ENCODE data around the gene CARNS1. TPM values are rescaled to one million over a fixed set of nuclear protein-coding genes. Genes with fewer than 3 reads are reported as not detected.

The CARNS1 gene
- polyA plus RNA-seq, 1 donor from 2014 or later: not detected

DNA sequence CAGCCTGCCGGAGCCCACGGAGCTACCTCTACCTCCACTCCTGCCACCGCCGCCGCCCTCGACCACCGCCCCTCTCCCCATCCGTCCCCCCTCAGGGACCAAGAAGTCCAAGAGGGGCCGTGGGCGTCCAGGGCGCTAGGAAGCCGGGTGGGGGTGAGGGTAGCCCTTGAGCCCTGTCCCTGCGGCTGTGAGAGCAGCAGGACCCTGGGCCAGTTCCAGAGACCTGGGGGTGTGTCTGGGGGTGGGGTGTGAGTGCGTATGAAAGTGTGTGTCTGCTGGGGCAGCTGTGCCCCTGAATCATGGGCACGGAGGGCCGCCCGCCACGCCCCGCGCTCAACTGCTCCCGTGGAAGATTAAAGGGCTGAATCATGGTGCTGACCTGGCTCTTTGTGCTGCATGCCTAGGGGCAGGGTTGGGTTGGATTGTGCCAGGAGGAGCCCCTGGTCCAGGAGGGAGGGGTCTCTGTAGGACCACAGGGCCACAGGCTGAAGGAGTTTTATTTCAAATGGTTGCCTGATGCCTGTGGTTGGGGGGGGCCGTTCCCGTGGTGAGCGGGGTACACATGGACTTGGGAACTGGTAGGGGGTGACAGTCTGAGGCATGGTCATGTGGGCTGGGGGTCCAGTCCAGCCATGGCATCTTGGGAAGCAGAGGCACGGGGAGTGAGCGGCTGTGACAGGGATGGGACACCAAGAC is 19.7 kb downstream of the CARNS1 start:
- Histone ChIP-seq H3K9me3 (ENCODE audit: low read length) (no peaks in the 10 kb centered on the region), H4K20me1 (ENCODE audit: insufficient read depth) (no peaks in the 10 kb centered on the region), H2AFZ (ENCODE audit: low read depth, low read length) (no peak overlapping the region), H3K4me3 (ENCODE audit: low read length) (no peak overlapping the region), H3K79me2 (replicated peaks; ENCODE audit: insufficient read depth, low read length) (no peaks in the 10 kb centered on the region), H3K27ac (ENCODE audit: low read length) (no peak overlapping the region), H3K36me3 (ENCODE audit: insufficient read depth, low read length) (no peaks in the 10 kb centered on the region), H3F3A (ENCODE audit: insufficient read depth, low read length, poor library complexity, severe bottlenecking) (no peaks in the 10 kb centered on the region), H3K9ac (ENCODE audit: low read length) (no peak overlapping the region), H3K9me2 (ENCODE audit: insufficient read depth, low read length) (no peaks in the 10 kb centered on the region), H3K4me2 (ENCODE audit: low read length) (no peak overlapping the region), H3K27me3 (ENCODE audit: insufficient read depth, low read depth, low read length) (no peaks in the 10 kb centered on the region)
- TF ChIP-seq RAD21 (conservative IDR thresholded peaks at IDR 0.05) (no peak), MXI1 (conservative IDR thresholded peaks at IDR 0.05; ENCODE audit: poor library complexity, severe bottlenecking) (no peak), SMC3 (conservative IDR thresholded peaks at IDR 0.05; ENCODE audit: poor library complexity) (no peak), REST (IDR thresholded peaks at IDR 0.05; ENCODE audit: borderline replicate concordance) (no peak), TAF1 (IDR thresholded peaks at IDR 0.05; ENCODE audit: low read depth) (no peak)
- TF ChIP-seq, protein P1, sequence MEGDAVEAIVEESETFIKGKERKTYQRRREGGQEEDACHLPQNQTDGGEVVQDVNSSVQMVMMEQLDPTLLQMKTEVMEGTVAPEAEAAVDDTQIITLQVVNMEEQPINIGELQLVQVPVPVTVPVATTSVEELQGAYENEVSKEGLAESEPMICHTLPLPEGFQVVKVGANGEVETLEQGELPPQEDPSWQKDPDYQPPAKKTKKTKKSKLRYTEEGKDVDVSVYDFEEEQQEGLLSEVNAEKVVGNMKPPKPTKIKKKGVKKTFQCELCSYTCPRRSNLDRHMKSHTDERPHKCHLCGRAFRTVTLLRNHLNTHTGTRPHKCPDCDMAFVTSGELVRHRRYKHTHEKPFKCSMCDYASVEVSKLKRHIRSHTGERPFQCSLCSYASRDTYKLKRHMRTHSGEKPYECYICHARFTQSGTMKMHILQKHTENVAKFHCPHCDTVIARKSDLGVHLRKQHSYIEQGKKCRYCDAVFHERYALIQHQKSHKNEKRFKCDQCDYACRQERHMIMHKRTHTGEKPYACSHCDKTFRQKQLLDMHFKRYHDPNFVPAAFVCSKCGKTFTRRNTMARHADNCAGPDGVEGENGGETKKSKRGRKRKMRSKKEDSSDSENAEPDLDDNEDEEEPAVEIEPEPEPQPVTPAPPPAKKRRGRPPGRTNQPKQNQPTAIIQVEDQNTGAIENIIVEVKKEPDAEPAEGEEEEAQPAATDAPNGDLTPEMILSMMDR (IDR thresholded peaks at IDR 0.05; ENCODE audit: poor library complexity, severe bottlenecking): no peak

- H3K4me2 ChIP-seq (ENCODE audit: low read length): no peak overlapping the region
- no peak overlapping the region for H3K27ac ChIP-seq (ENCODE audit: low read length)
- no peaks in the 10 kb centered on the region for H4K20me1 ChIP-seq (ENCODE audit: insufficient read depth)
Observed at GRCh38 chr11:67435727-67436458, 20.4 kb downstream of the CARNS1 start.

More at GRCh38 chr11:67435727-67436458, 20.4 kb downstream of the CARNS1 start:
- no peaks in the 10 kb centered on the region for H3F3A ChIP-seq (ENCODE audit: insufficient read depth, low read length, poor library complexity, severe bottlenecking)
- no peaks in the 10 kb centered on the region for H3K79me2 ChIP-seq (replicated peaks; ENCODE audit: insufficient read depth, low read length)
- H3K4me3 ChIP-seq (ENCODE audit: low read length): no peak overlapping the region
- no peaks in the 10 kb centered on the region for H3K9me3 ChIP-seq (ENCODE audit: low read length)
- no peak overlapping the region for H3K9ac ChIP-seq (ENCODE audit: low read length)
- TF ChIP-seq POLR2AphosphoS5 (IDR thresholded peaks at IDR 0.05) (no peak), MXI1 (conservative IDR thresholded peaks at IDR 0.05; ENCODE audit: poor library complexity, severe bottlenecking) (no peak), EP300 (conservative IDR thresholded peaks at IDR 0.05; ENCODE audit: poor library complexity, severe bottlenecking) (no peak), REST (IDR thresholded peaks at IDR 0.05; ENCODE audit: borderline replicate concordance) (no peak), EZH2 (IDR thresholded peaks at IDR 0.05; ENCODE audit: borderline replicate concordance, insufficient read depth, low read length, poor library complexity, severe bottlenecking) (no peak), SMC3 (conservative IDR thresholded peaks at IDR 0.05; ENCODE audit: poor library complexity) (no peak), TAF1 (IDR thresholded peaks at IDR 0.05; ENCODE audit: low read depth) (no peak), RAD21 (conservative IDR thresholded peaks at IDR 0.05) (no peak)
- TF ChIP-seq, protein P1 (IDR thresholded peaks at IDR 0.05; ENCODE audit: poor library complexity, severe bottlenecking): no peak
- H3K27me3 ChIP-seq (ENCODE audit: insufficient read depth, low read depth, low read length): no peaks in the 10 kb centered on the region
- H3K36me3 ChIP-seq (ENCODE audit: insufficient read depth, low read length): no peaks in the 10 kb centered on the region
- no peaks in the 10 kb centered on the region for H3K9me2 ChIP-seq (ENCODE audit: insufficient read depth, low read length)
- no peak overlapping the region for H2AFZ ChIP-seq (ENCODE audit: low read depth, low read length)

Measured in neural cell (in vitro differentiated cells).